Loucy (cell line): ENCODE data around the gene IFNGR1.

ENCODE experiments used
- EZH2phosphoT487 ChIP-seq: fragments of 200-600 bp; IDR thresholded peaks from 2 replicates; pipeline ENCODE4 v1.6.1; 2018; ENCODE audit warnings: antibody characterized with exemption, mild to moderate bottlenecking, moderate library complexity, borderline replicate concordance
- TF ChIP-seq, protein P1 (sequence below): fragments of 200-600 bp; sonication (generic); conservative IDR thresholded peaks from 2 replicates; pipeline ENCODE4 v1.5.1; 2014; ENCODE audit warnings: mild to moderate bottlenecking, antibody characterized with exemption, low read length

DNA sequence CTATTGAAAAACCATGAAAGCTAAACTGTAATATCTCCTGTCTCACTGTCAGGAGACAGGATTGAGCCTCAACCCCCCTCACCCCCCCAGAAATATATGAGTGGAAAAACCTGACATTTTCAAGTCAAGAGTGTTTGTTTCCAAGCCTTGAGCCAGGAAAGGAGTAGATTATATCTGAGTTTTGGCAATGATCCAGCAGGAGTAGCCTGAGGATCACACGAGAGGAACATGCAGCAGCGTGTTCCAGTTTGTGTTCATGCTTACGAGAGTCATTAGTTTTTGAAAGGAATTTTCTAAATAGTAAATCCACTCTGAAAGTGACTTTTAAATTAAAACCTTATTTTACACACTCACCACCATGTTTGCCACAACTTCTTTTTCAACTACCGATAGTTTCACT lies 61.6 kb downstream of the IFNGR1 start:
- no peak for TF ChIP-seq EZH2phosphoT487
- TF ChIP-seq, protein P1, sequence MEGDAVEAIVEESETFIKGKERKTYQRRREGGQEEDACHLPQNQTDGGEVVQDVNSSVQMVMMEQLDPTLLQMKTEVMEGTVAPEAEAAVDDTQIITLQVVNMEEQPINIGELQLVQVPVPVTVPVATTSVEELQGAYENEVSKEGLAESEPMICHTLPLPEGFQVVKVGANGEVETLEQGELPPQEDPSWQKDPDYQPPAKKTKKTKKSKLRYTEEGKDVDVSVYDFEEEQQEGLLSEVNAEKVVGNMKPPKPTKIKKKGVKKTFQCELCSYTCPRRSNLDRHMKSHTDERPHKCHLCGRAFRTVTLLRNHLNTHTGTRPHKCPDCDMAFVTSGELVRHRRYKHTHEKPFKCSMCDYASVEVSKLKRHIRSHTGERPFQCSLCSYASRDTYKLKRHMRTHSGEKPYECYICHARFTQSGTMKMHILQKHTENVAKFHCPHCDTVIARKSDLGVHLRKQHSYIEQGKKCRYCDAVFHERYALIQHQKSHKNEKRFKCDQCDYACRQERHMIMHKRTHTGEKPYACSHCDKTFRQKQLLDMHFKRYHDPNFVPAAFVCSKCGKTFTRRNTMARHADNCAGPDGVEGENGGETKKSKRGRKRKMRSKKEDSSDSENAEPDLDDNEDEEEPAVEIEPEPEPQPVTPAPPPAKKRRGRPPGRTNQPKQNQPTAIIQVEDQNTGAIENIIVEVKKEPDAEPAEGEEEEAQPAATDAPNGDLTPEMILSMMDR: no peak
